Activated T-cell treated with anti-CD3 and anti-CD28 coated beads for 48 hours (primary cell): ENCODE measurements around the gene ANKRD55.
"Not testable (repeated sequence)": the region's sequence is repeated elsewhere in the genome, so short reads cannot be mapped to it uniquely, and the experiment has no call there.

Experiments used
- DNase-seq: peaks from one replicate; pipeline ENCODE4 v3.0.0-alpha.2; 2020; ENCODE audit warnings: low read depth

The ANKRD55 gene

DNA sequence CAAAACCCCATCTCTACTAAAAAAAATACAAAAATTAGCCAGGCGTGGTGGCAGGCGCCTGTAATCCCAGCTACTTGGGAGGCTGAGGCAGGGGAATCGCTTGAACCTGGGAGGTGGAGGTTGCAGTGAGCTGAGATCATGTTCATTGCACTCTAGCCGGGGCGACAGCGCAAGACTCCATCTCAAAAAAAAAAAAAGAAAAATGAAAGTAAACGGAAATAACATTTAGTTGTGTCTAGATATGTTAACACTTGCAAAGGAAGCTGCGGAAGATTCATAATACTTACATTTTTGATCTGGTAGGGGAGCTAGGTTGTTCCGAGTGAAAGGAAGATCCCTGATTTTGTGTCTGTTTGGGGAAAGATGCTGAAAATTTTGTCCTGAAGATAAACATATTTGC lies 130.9 kb downstream of the ANKRD55 start:
- not testable (repeated sequence) for DNase-seq

DNA sequence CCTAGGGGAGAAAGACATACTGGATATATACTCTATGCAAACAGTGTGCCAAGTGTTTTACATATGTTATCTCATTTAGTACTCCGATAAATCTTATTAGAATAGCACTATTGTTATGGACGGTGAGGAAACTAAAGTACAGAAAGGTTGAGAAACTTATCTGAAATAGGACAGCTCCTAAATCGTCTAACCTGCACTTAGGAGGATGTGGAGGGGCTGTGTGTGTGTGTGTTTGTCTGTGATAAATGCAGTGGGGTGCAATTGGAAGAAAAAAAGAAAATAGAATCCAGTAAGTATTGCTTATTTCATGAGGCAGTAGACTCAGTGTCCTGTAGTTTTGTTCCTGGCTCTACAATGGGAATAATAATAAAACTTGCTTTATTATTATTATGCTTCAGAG lies 131.9 kb downstream of the ANKRD55 start:
- no peak for DNase-seq

DNA sequence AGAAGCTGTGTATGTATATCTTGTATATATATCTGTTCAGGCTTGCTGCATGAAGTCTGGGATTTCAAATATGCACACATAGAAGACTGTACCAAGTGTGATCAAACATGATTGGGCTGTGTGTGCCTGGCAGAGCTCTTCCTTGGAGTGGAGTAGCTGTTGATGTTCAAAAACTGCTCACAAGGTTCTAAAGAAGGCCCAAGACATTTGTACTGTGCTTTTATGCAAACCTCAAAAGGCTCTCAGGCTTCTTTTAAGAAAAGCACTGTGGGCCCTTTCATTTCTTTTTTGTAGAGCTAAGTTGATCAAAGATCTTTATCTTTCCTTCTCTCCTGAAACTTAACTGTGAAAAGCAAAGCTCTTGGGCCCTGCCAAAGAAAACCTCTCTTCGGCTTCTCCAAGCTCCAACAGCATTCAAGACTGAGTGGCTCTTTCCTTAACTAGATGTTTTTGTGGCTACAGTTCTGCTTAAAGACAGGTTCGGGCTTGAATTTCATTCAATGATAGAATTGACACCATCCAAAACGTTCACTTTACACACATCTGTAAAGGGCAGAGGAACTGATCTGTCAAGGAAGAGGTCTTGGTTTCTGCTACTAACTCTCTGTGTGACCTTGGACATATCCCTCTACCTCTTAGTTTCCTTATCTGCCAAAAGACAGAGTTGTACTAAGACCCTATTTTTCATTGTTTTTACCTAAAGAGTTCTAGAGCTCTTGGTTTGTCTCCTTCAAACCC lies 132.5 kb downstream of the ANKRD55 start:
- DNase-seq = no peak

DNA sequence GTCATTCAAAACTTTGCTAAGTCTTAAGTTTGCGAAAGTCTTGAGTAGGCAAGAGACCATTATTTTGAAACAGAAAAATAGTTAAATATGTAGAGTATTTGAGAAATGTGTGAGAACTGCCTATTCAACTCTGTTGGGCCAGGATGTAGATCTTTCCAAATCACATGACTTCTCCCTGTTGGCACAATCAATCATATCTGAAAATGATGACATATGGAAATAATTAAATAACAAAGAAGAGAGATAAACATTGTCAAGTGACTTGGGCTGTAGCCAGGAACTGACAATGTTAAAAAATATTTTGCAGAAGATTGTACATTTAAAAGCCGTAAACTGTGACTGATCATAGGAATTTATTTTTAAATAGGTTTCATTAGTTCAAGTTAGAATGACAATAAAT lies 133.8 kb downstream of the ANKRD55 start:
- DNase-seq = no peak

DNA sequence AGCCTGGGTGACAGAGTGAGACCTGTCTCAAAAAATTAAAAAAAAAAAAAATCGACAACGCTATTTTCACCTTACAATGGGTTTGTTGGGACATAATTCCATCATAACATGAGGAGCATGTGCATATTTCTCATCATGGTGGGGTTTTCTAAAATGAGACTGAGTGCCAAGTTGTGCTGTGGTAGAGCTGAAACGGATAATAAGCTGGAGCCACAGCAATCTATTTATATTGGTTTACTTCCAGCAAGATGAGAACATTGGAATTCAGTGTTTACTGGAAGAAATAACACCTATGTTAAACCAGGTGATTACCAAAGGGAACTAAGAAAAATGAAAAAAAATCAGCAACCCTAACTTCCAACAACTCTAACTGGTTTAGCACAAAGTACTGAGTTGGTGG lies 136.1 kb downstream of the ANKRD55 start:
- no peak for DNase-seq

DNA sequence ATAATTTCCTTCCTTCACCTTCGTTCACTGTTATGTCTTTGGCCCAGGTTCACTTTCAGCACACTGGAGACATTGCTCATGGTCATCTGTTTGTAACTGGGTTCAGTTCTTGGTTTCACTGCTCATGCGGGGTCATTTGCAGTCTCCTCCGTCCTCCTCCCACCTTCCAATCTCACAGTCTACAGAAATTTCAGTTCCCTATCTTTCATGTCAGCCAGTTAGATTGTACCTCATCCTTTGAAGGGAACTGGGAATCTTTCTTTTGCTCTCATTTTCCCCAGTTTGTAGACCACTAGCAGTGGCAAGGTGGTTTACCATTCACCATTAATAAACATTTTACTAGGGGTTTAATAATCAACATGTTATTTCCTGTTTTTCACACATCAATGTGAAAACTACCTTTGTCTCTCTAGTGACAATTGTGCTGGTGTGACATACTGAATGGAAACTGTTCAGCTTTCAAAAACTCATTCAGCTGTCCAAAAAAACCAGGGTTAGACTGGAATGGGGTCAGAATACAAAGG lies 137.5 kb downstream of the ANKRD55 start:
- DNase-seq = no peak

DNA sequence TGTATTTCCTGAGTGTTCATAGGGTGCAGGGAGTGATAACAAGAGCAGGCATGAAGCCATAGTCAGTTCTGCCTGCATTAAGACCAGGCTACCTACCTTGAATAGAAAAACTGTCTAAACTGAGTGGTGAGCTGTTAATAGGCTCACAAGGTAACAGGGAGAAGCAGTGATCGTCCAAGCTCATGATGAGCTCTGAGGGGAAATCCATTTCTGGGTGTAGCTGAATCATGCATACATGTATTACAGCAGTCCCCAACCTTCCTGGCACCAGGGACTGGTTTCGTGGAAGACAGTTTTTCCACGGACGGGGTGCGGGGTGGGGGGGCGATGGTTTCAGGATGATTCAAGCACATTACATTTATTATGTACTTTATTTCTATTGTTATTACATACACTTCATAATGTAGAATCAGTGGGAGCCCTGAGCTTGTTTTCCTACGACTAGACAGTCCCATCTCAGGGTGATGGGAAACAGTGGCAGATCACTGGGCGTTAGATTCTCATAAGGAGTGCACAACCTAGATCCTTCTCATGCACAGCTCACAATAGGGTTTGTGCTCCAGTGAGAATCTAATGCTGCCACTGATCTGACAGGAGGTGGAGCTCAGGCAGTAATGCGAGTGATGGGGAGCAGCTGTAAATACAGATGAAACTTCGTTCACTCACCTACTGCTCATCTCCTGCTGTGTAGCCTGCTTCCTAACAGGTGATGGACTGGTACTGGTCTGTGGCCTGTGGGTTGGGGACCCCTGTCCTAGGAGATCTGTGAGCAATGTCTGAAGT lies 138.4 kb downstream of the ANKRD55 start:
- DNase-seq = peak; percentile 58

DNA sequence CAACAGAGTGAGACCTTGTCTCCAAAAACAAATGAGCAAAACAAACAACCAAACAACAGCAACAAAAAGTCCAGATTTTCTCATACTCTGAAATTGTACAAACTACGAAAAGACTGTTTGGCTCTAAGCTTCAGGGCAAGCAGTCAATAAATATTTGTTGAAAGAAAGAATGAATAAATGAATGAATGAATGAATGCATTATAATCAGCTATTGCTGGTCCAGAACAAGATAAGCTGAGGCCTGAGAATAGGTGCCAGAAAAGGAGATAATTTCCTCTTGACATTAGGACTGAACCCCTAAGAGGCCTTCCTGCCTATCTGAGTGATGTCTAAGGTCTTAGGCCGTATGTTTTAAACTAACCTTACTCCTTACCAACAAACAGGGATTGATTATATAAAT lies 139.2 kb downstream of the ANKRD55 start:
- no peak for DNase-seq

DNA sequence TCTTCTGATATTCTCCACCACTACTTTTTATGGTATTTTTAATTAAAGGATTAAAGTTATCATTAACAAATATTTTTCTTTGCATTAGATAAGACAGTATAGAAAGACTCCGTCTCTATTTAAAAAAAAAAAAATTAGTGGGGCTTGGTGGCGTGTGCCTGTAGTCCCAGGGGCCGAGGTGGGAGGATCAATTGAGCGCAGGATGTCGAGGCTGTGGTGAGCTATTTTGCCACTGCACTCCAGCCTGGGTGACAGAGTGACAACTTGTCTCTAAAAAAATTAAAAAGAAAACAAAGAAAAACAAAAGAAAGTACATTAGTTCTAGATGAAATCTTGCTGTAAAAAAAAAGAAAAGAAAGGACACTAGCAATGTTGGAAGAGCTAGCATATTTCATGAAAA lies 141.0 kb downstream of the ANKRD55 start:
- no peak for DNase-seq

DNA sequence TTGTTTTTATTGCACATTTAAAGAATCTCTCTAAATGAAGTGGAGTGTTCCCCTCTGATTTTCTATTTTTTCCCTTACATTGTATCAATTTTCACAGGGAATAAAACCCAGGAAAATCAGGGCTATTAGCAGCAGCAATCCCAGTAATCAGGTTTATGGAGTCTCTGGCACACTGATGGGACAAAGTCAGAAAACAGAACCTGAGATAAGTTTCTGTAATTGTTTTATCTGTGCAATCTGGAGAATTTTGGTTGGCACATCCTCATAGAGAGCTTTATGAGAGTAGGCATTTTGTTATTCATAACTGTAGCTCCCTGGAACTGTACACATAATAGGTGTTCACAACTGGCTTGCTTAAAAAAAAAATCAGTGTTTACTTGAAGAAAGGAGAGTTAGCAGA lies 141.5 kb downstream of the ANKRD55 start:
- DNase-seq = no peak

DNA sequence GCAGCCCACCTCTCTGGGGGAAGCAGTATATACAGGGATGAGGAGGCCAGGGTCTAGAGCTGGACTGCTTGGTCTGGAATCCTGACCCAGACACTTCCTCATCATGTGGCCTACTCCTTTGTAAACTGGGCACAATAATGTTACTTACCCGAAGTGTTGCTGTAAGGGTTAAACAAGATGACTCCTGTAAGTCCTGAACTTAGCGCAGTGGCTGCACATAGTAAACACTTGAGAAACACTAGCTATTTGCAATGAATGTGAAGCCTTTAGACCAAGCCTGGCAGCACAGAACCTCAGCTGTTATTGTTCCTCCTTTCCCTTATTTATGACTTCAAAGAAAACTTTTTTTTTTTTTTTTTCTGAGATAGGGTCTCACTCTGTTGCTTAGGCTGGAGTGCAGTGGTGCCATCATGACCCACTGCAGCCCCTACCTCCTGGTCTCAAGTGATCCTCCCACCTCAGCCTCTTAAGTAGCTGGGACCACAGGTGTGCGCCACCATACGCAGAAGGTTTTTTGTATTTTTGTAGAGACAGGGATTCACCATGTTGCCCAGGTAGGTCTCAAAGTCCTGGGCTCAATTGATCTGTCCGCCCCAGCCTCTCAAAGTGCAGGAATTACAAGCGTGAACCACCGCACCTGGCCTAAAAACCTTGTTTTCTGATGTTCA lies 142.2 kb downstream of the ANKRD55 start:
- no peak for DNase-seq

DNA sequence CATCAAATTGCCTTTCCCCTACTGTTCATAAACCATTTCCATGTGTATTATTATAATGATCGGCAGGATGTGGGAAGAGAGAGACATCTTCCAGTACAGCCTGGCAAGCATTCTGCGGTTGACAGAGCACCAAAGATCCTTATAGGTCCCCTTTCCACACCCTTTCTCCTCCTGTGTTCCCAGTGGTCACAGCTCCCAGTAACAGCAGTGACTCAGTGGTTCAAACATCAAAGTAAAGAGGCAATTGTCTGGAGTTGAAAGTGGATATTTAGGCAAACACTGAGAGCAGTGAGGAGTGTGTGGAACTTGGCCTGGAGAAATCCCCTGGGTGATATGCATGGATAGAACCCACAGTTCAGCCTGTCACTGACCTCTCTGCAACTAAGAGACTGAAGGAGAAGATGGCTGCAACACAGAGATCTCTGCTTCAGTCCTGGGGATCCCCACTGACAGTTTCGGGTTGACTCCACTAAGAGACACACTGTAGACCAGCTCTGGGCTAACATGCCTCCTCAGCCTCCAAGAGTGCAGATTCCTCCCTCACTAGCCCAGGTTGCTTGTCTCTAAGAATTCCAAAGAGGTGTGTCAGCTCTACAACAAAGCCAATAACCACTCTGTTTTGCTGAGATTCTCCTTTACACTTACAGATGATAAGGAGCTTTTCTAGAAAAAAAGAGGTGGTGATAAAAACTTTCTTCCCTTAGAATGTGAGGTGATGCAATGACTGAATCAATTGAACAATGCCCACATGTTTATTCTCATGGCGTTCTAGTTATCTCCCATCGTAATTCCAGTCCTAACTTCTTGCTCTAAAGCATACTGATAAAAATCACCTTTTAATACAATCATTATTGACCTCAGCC lies 143.9 kb downstream of the ANKRD55 start:
- peak; percentile 27 for DNase-seq

DNA sequence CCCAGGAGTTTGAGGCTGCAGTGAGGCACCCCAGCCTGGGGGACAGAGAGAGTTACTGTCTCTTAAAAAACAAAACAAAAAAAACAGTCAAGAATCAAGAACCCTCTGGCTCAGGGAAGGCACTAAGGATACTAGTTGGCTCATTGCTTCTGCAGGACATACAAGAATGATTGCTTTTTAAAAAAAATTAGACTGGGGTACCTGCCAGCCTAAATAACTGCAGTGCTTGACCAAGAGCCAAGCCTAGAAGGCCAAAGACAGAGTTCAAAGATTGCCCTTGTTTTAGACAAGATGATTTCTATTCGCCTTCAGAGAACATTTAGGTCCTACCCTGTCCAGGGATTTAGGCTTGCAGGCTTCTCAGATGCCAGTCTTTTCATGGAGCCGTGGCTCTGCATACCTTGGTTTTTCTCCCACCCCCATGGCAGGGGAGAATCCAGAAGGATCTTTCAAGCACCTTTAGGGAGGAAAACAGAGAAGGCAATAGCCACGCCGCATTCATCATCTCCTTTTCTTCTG lies 144.6 kb downstream of the ANKRD55 start:
- DNase-seq = no peak

DNA sequence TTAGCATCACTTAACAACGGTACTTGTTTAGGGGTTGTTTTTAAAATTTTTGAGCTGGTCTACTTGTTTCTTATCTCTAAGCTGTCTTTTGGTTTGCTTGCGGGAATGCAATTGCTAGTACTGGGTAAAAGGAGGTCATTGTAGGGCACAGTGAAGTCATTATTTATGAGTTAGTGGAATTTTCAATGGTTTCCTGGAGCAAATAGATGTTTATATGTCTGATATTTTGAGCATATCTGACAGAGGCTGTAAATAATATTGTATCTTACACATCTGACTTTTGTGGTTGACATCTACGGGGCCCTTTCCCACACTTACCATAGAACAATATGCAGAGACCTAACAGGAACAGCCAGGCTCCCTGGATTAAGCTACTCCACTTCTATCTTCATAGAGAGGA lies 147.9 kb downstream of the ANKRD55 start:
- DNase-seq = no peak

DNA sequence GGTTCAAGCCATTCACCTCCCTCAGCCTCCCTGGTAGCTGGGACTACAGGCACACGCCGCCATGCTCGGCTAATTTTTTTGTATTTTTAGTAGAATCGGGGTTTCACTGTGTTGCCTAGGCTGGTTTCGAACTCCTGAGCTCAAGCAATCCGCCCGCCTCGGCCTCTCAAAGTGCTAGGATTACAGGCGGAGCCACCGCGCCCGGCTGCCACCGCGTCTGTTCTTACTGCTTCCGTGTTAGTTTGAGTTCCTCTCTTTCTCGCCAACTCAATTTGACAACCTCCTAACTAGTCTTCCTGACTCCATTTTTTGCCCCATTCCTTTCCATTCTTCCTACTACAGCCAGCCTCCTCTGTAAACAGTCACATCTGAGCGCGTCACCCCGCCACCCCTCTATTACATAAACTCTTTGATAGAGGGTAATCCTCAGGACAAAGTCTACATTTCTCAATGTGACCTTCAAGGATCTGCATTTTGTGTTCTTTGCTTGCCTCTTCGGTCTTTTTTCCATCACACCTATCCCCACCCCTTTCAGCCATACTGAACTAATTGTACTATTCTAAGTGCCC lies 149.8 kb downstream of the ANKRD55 start:
- no peak for DNase-seq

DNA sequence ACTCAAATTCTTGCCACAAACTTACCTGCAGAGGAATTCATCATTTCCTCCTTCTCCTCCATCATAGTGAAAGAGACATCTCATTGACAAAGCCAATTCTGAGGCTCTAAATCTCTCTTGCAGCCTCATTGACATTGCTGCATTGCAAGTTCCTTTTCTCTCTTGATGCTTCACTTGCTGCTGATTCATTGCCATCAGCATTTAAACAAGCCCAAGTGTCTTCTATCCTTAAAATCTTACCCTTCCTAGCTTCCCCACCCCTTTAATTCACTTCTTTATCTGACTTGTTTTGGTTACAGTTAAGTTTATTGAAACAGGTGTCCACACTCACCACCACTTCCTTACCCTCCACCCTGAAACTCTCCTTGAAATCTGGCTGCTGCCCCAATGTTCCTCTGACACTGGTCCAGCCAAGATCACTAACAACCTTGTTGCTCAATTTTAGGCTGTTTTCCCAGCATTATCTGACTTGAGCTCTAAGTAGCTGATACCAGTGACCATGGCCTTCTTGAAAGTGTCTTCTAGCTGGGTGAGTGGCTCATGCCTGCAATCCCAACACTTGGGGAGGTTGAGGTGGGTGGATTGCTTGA lies 152.0 kb downstream of the ANKRD55 start:
- not testable (repeated sequence) for DNase-seq

DNA sequence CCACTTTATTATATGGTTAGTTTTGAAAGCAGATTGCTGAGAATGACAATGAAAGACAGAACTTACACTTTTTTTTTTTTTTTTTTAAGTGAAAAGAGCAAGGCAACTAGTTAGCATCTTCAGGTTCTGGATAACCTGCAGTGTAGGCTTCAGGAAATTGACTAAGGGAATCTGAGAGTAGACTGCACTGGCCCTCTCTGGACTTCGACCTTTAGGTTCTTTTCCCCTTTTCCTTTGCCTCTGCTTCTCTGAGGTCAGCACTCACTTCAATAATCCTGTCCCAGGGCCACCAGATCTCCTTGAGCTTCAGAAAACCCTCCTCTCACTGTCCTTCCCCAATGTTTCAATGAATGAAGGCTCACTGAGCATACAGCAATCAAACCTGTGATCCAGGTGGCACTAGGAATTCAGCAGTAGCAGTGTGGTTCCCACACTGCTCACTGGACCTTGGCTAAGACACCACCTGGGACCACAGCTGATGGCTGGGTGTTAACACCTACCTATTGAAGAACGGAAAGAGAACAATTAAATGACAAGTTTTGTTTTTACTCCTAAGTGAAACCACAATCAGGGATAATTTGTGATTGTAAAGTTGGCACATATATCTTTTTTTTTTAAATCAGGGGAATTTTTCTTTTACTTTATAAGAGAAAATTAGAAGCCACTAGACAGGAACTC lies 152.6 kb downstream of the ANKRD55 start:
- no peak for DNase-seq

DNA sequence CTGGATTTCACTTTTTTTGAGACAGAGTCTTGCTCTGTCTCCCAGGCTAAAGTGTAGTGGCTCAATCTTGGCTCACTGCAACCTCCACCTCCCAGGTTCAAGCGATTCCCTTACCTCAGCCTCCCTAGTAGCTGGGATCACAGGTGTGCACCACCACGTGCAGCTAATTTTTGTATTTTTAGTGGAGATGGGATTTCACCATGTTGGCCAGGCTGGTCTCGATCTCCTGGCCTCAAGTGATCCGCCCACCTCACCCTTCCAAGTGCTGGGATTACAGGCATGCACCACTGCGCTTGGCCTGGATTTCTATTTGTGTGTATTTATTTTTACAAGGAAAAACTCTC lies 154.0 kb downstream of the ANKRD55 start:
- not testable (repeated sequence) for DNase-seq

DNA sequence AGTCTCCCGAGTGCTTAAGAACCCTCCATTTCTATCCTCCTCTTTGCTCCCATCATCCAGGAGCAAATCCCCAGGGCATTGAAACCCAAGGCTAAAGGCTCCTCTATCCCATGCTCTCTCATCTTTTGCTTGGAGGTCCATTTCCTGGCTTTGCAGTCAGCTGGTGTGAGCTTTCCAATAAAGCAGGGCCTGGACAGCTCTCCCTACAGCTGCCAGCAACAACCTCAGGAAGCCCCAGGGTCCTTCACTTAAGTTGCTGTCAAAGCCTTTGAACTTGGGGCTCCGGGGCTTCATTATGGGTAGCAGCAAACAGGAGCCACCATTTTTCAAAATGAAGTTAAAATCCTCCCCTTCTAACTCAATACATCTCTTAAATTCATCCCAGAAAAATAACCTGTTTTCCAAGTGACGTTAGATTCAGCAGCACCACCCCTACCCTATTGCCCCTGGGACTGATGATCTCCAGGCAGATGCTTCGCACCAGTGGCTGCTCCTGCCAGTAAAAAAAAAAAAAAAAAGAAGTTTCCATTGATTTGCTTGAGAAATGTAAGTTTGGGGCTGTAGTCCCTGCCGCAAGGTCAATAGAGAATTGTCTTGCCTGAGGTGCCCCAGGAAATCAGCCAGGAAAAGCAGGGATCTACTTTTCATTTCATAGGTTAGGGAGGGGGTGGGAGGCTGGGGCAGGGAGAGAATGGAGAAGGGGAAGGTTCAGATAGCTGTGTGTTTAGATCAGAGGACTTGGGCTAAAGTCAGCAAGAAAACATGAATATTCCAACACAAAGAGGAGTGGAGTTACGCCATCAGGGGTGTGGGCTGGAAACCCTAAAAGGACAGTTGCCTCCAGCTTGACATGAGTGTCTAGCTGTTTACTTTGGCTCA lies 154.6 kb downstream of the ANKRD55 start:
- DNase-seq = no peak
